HEK293 (cell line): ENCODE data around the gene PDE12.

ENCODE experiments used
- HOXA7 ChIP-seq: sonication (generic); formaldehyde crosslinking; IDR thresholded peaks from 2 replicates; pipeline ENCODE4 v1.8.1; 2022; ENCODE audit warnings: missing genetic modification reagents, borderline replicate concordance
- MZF1 ChIP-seq: fragments of 450-650 bp; formaldehyde crosslinking; IDR thresholded peaks from 2 replicates; pipeline ENCODE4 v1.5.1; 2017; ENCODE audit warnings: missing biosample characterization, missing genetic modification characterization, borderline replicate concordance
- OSR2 ChIP-seq: fragments of 450-650 bp; formaldehyde crosslinking; IDR thresholded peaks from 2 replicates; pipeline ENCODE4 v1.5.1; 2016; ENCODE audit warnings: missing biosample characterization, missing genetic modification characterization
- OVOL3 ChIP-seq: fragments of 450-650 bp; formaldehyde crosslinking; IDR thresholded peaks from 2 replicates; pipeline ENCODE4 v1.5.1; 2016; ENCODE audit warnings: missing biosample characterization, missing genetic modification characterization
- REST ChIP-seq: fragments of 450-650 bp; formaldehyde crosslinking; IDR thresholded peaks from 2 replicates; pipeline ENCODE4 v1.5.1; 2016; ENCODE audit warnings: missing biosample characterization, missing genetic modification characterization
- SALL2 ChIP-seq: fragments of 450-650 bp; formaldehyde crosslinking; IDR thresholded peaks from 2 replicates; pipeline ENCODE4 v1.5.0; 2017; ENCODE audit warnings: missing biosample characterization, mild to moderate bottlenecking, missing genetic modification characterization, borderline replicate concordance
- SP3 ChIP-seq: fragments of 450-650 bp; formaldehyde crosslinking; IDR thresholded peaks from 2 replicates; pipeline ENCODE4 v1.5.1; 2016; ENCODE audit warnings: missing biosample characterization, missing genetic modification characterization
- ZBTB26 ChIP-seq: fragments of 450-650 bp; formaldehyde crosslinking; optimal IDR thresholded peaks from 2 replicates; pipeline ENCODE3; 2016; ENCODE audit warnings: missing biosample characterization, mild to moderate bottlenecking, missing genetic modification characterization
- ZEB2 ChIP-seq: fragments of 450-650 bp; formaldehyde crosslinking; IDR thresholded peaks from 2 replicates; pipeline ENCODE4 v1.5.1; 2016; ENCODE audit warnings: missing biosample characterization, missing genetic modification characterization
- ZFP41 ChIP-seq: fragments of 450-650 bp; formaldehyde crosslinking; IDR thresholded peaks from 2 replicates; pipeline ENCODE4 v1.5.1; 2016; ENCODE audit warnings: missing biosample characterization, missing genetic modification characterization, borderline replicate concordance
- ZNF10 ChIP-seq: fragments of 450-650 bp; formaldehyde crosslinking; IDR thresholded peaks from 2 replicates; pipeline ENCODE4 v1.5.1; 2017; ENCODE audit warnings: missing biosample characterization, missing genetic modification characterization
- ZNF121 ChIP-seq: fragments of 450-650 bp; formaldehyde crosslinking; IDR thresholded peaks from 2 replicates; pipeline ENCODE4 v1.5.1; 2016; ENCODE audit warnings: missing biosample characterization, missing genetic modification characterization
- ZNF148 ChIP-seq: fragments of 450-650 bp; formaldehyde crosslinking; IDR thresholded peaks from 2 replicates; pipeline ENCODE4 v1.5.0; 2017; ENCODE audit warnings: missing biosample characterization, missing genetic modification characterization, borderline replicate concordance
- ZNF155 ChIP-seq: fragments of 450-650 bp; formaldehyde crosslinking; IDR thresholded peaks from 2 replicates; pipeline ENCODE4 v1.5.1; 2016; ENCODE audit warnings: missing biosample characterization, missing genetic modification characterization
- ZNF174 ChIP-seq: fragments of 450-650 bp; formaldehyde crosslinking; IDR thresholded peaks from 2 replicates; pipeline ENCODE4 v1.5.0; 2017; ENCODE audit warnings: missing biosample characterization, mild to moderate bottlenecking, missing genetic modification characterization
- ZNF24 ChIP-seq: fragments of 450-650 bp; formaldehyde crosslinking; IDR thresholded peaks from 2 replicates; pipeline ENCODE4 v1.5.1; 2016; ENCODE audit warnings: missing biosample characterization, missing genetic modification characterization
- ZNF292 ChIP-seq: fragments of 450-650 bp; formaldehyde crosslinking; IDR thresholded peaks from 2 replicates; pipeline ENCODE4 v1.5.1; 2016; ENCODE audit warnings: low read depth, missing biosample characterization, missing genetic modification characterization, borderline replicate concordance
- ZNF350 ChIP-seq: fragments of 450-650 bp; formaldehyde crosslinking; IDR thresholded peaks from 2 replicates; pipeline ENCODE4 v1.5.0; 2017; ENCODE audit warnings: missing biosample characterization, mild to moderate bottlenecking, missing genetic modification characterization
- ZNF354C ChIP-seq: fragments of 450-650 bp; formaldehyde crosslinking; IDR thresholded peaks from 2 replicates; pipeline ENCODE4 v1.5.1; 2016; ENCODE audit warnings: missing biosample characterization, missing genetic modification characterization, low read depth, borderline replicate concordance
- ZNF404 ChIP-seq: fragments of 450-650 bp; formaldehyde crosslinking; IDR thresholded peaks from 2 replicates; pipeline ENCODE4 v1.5.1; 2017; ENCODE audit warnings: missing biosample characterization, missing genetic modification characterization
- ZNF416 ChIP-seq: fragments of 450-650 bp; formaldehyde crosslinking; IDR thresholded peaks from 2 replicates; pipeline ENCODE4 v1.5.1; 2016; ENCODE audit warnings: missing biosample characterization, missing genetic modification characterization
- ZNF488 ChIP-seq: fragments of 450-650 bp; formaldehyde crosslinking; IDR thresholded peaks from 2 replicates; pipeline ENCODE4 v1.5.1; 2016; ENCODE audit warnings: missing biosample characterization, missing genetic modification characterization
- ZNF514 ChIP-seq: fragments of 450-650 bp; formaldehyde crosslinking; IDR thresholded peaks from 2 replicates; pipeline ENCODE4 v1.5.1; 2016; ENCODE audit warnings: missing biosample characterization, missing genetic modification characterization
- ZNF544 ChIP-seq: fragments of 450-650 bp; formaldehyde crosslinking; IDR thresholded peaks from 2 replicates; pipeline ENCODE4 v1.5.0; 2017; ENCODE audit warnings: missing biosample characterization, missing genetic modification characterization
- ZNF548 ChIP-seq: fragments of 450-650 bp; formaldehyde crosslinking; IDR thresholded peaks from 2 replicates; pipeline ENCODE4 v1.5.1; 2016; ENCODE audit warnings: missing biosample characterization, missing genetic modification characterization
- ZNF621 ChIP-seq: fragments of 450-650 bp; formaldehyde crosslinking; IDR thresholded peaks from 2 replicates; pipeline ENCODE4 v1.5.1; 2017; ENCODE audit warnings: missing biosample characterization, missing genetic modification characterization
- ZNF707 ChIP-seq: fragments of 450-650 bp; formaldehyde crosslinking; IDR thresholded peaks from 2 replicates; pipeline ENCODE4 v1.5.1; 2016; ENCODE audit warnings: missing biosample characterization, missing genetic modification characterization
- ZNF747 ChIP-seq: fragments of 450-650 bp; formaldehyde crosslinking; IDR thresholded peaks from 2 replicates; pipeline ENCODE4 v1.5.1; 2016; ENCODE audit warnings: missing biosample characterization, missing genetic modification characterization
- ZNF791 ChIP-seq: fragments of 450-650 bp; formaldehyde crosslinking; IDR thresholded peaks from 2 replicates; pipeline ENCODE4 v1.5.1; 2016; ENCODE audit warnings: missing biosample characterization, missing genetic modification characterization
- ZSCAN30 ChIP-seq: fragments of 450-650 bp; IDR thresholded peaks from 2 replicates; pipeline ENCODE4 v1.5.1; 2018; ENCODE audit warnings: missing biosample characterization, mild to moderate bottlenecking, missing genetic modification characterization, moderate library complexity
- ZXDB ChIP-seq: fragments of 450-650 bp; formaldehyde crosslinking; IDR thresholded peaks from 2 replicates; pipeline ENCODE4 v1.5.1; 2016; ENCODE audit warnings: missing biosample characterization, missing genetic modification characterization
- TF ChIP-seq, protein P1 (sequence below): fragments of 450-650 bp; IDR thresholded peaks from 2 replicates; pipeline ENCODE4 v1.5.1; 2018; ENCODE audit warnings: missing biosample characterization, mild to moderate bottlenecking, missing genetic modification characterization

PDE12 gene

DNA sequence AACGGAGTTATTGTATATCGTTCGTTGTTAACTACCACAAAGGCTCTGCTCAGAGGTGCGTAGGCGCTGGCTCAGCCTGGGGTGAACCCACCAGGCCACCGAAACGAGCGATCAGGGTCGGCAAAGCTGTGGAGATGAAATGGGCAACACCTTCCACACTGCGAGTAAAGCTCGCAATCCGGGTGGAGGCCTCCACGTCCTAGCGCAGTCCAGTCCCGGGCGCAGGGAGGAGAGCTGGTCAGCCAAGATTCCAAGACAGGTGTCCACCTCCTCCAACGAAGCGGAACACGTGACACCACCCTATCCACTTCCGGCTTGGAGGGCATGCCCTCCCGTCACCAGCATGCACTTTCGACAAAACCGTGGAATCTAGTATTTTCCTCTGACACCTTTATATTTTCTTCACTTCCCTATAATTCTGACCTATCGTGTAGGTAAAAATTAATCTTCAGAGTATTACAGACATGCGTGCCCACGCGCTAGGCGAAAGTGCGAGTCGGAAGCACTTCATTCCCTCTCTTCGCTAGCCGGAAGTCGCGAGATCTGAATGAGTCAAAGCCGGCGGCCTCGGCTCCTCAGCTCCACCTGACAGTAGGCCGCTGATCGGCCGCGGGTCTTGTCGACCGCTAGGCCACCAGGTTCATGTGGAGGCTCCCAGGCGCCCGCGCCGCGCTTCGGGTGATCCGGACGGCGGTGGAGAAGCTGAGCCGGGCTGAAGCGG is at the start of gene PDE12 (continued):
- TF ChIP-seq ZNF514 (no peak), ZNF155 (tag by site-specific recombination) (no peak), ZNF548 (tag by site-specific recombination) (no peak), HOXA7 (no peak), ZNF488 (tag by site-specific recombination) (no peak), ZNF121 (no peak), ZNF747 (no peak), REST (no peak; the same call in 1 of the 2 replicates), ZBTB26 (peak; percentile 64), ZNF791 (no peak), OSR2 (tag by site-specific recombination) (peak; percentile 43; the same call in 1 of the 2 replicates), SP3 (tag by site-specific recombination) (peak; percentile 78), MZF1 (tag by site-specific recombination) (no peak), ZXDB (tag by site-specific recombination) (peak; percentile 97), ZNF544 (tag by site-specific recombination) (no peak), ZNF148 (no peak), ZFP41 (tag by site-specific recombination) (no peak), ZNF404 (tag by site-specific recombination) (no peak), ZNF174 (tag by site-specific recombination) (no peak), ZSCAN30 (tag by site-specific recombination) (peak; percentile 71; the same call in 1 of the 2 replicates), SALL2 (tag by site-specific recombination) (no peak), ZNF416 (tag by site-specific recombination) (no peak), ZNF621 (tag by site-specific recombination) (no peak), ZEB2 (peak; percentile 89), ZNF707 (tag by site-specific recombination) (no peak), ZNF24 (tag by site-specific recombination) (peak; percentile 93), ZNF354C (no peak), ZNF292 (tag by site-specific recombination) (no peak), OVOL3 (tag by site-specific recombination) (no peak), ZNF350 (tag by site-specific recombination) (no peak), ZNF10 (tag by site-specific recombination) (peak; percentile 93)
- TF ChIP-seq, protein P1, sequence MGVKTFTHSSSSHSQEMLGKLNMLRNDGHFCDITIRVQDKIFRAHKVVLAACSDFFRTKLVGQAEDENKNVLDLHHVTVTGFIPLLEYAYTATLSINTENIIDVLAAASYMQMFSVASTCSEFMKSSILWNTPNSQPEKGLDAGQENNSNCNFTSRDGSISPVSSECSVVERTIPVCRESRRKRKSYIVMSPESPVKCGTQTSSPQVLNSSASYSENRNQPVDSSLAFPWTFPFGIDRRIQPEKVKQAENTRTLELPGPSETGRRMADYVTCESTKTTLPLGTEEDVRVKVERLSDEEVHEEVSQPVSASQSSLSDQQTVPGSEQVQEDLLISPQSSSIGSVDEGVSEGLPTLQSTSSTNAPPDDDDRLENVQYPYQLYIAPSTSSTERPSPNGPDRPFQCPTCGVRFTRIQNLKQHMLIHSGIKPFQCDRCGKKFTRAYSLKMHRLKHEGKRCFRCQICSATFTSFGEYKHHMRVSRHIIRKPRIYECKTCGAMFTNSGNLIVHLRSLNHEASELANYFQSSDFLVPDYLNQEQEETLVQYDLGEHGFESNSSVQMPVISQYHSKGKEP = peak; percentile 62; the same call in 1 of the 2 replicates
